ENCODE measurements around the gene SNX25.

- TF ChIP-seq CTCF (IDR thresholded peaks at IDR 0.05), result no peak
- TF ChIP-seq POLR2A (IDR thresholded peaks at IDR 0.05), result no peak
Observed at GRCh38 chr4:185343726-185344581, 134.6 kb downstream of the SNX25 start.
